GM18868 (cell line): ENCODE results near the gene MICOS13.

Experiments
- ATAC-seq: cut with Tn5 transposase; IDR thresholded peaks from one replicate; pipeline ENCODE4 v1.9.1; 2021; ENCODE audit warnings: mild to moderate bottlenecking, moderate library complexity; ENCODE audit not compliant: unreplicated experiment

MICOS13 gene

GRCh38 chr19:5671600-5671999 is 8.7 kb downstream of the MICOS13 start:
- ATAC-seq, result no peak

DNA sequence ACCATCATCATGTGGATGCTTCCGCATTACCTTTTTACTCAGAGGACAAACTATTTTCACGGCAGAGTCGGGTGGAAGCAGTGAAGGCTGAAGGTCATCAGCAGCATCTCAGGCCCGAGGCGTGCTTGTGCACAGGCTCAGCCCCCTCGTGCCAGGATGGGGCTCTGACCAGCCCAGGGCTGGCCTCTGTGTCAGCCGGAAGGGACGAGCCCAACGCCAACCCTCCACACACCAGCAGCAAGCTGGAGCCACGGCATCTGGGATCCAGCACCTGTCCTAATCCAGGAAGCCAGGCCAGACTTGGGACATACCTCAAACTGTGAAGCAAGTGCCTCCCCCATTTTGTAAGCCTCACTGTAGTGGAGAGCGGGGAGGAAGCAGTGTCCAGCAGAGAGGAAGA is 11.1 kb downstream of the MICOS13 start:
- no peak for ATAC-seq

DNA sequence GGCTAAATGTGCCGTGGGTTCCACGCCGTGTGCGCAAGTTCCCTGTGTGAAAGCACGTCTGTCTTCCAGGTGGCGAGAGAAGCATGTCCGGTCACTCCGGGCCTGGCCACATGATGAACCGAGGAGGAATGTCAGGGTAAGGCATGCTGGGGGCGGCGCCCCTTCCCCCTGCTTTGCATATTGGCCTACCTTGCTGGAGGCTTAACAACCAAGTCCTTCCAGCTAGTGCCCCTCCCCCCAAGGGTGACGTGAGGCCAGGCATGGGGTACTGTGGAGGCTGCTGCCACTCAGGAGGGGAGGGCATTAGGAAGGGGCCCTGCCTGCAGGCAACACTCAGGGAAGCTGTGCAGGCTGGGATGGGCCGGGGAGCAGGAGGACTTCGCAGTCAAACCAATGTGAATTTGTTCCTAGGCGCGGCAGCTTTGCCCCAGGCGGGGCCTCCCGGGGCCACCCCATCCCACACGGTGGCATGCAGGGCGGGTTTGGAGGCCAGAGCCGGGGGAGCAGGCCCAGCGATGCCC is 12.5 kb downstream of the MICOS13 start:
- no peak for ATAC-seq

GRCh38 chr19:5666921-5667610 is 13.2 kb downstream of the MICOS13 start:
- no peak for ATAC-seq

DNA sequence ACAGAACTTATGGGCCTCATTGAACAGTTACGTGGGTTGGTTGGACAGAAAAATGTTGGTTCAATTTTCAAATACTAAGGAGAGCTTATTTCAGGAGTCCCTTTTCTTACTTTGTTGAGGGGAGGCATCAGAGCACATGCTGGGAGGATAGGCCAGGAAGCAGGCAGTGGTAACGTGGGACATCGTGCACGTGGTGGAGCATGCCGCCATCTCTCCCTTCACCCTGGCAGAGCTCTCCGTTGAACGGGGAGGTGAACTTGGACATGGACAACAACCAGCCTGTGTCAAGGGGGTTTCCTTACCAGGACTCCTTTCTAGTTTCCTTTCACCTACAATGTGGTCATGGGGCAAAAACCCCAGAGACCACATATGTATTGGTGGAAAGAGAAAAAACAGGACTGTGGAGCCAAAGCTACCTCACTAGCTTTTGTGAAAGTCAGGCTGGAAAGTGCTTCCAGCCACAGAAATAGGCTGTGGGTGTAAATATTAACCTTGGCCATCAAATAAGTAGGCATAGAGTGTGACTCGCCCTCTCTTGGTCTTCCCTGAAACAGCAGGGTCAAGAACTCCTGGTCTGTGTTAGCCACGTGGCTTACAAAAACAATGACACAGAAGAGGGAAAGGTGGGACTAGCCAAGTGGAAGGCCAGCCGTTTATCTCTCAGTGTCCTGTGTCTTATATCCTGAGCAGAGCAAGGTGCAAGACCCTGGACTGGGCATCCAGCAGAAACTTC is 14.4 kb downstream of the MICOS13 start:
- ATAC-seq, result no peak

- ATAC-seq, result no peak
These were observed 15.8 kb downstream of the MICOS13 start for GRCh38 chr19:5664515-5664914.

GRCh38 chr19:5663904-5664303 is 16.4 kb downstream of the MICOS13 start:
- ATAC-seq, result no peak

GRCh38 chr19:5661483-5661882 is 18.8 kb downstream of the MICOS13 start:
- no peak for ATAC-seq

- ATAC-seq, result no peak
These were observed 24.9 kb downstream of the MICOS13 start for GRCh38 chr19:5655412-5655811.

DNA sequence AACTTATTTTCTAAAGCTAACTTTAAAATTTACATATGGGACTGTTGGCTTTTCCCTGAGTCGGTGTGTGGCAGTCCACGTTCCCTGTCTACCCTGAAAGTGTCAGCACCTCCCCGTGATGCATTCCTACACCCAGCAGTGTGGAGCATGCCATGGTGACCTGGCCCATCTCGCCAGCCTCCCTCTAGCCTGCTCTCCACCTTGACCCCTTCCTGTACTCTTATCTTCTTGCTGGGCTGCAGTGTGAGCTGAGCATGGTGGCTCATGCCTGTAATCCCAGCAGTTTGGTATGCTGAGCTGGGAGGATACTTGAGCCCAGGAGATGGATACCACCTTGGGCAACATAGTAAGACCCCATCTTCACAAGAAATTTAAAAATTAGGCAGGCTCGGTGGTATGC is 25.4 kb downstream of the MICOS13 start:
- no peak for ATAC-seq

GRCh38 chr19:5652261-5652660 is 28.1 kb downstream of the MICOS13 start:
- ATAC-seq, result no peak

GRCh38 chr19:5651361-5651760 is 29.0 kb downstream of the MICOS13 start:
- no peak for ATAC-seq

- no peak for ATAC-seq
These were observed 31.9 kb downstream of the MICOS13 start for GRCh38 chr19:5648464-5648863.

GRCh38 chr19:5646703-5647102 is 33.6 kb downstream of the MICOS13 start:
- ATAC-seq, result no peak

GRCh38 chr19:5645409-5645808 is 34.9 kb downstream of the MICOS13 start:
- no peak for ATAC-seq

- ATAC-seq, result no peak
These were observed 36.3 kb downstream of the MICOS13 start for GRCh38 chr19:5644037-5644436.

DNA sequence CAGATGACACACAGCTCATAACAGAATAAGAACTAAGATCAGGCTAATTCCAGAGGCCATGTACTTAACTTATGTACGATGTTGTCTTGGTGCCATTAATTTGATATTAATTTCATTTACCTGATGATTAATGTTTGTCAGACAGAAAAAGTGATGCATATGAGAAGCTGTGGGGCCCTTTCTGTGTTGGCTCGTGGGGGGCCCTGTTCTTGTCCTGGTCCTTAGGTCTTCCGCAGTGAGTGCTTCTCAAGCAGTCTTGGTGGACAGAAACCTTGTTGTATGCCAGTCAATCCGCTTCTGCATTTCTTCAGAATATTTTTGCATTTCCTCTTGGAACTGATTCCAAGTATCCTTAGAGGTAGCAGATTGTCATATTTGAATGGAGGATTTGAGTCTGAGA is 37.3 kb downstream of the MICOS13 start:
- no peak for ATAC-seq

GRCh38 chr19:5642204-5642603 is 38.1 kb downstream of the MICOS13 start:
- no peak for ATAC-seq

GRCh38 chr19:5641171-5641570 is 39.1 kb downstream of the MICOS13 start:
- no peak for ATAC-seq

- ATAC-seq, result no peak
These were observed 42.3 kb downstream of the MICOS13 start for GRCh38 chr19:5637971-5638370.

DNA sequence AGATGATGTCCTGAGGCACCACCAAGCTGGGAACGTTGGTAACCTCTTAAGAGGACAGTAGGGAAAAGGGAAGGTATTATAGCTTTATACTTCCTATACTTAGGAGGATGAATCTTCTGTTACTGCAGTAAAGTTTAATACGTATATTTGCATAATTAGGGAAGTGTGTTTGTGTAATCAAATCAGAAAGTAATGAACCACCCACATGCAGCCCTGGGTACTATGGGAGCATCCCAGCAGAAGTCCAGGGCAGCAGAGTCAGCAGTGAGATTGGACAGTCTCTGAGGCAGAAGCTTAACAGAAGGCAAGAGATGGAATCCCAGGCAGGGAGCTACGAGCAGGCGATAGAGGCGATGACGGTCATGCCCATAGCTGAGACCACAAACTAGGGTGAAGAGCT is 44.9 kb downstream of the MICOS13 start:
- no peak for ATAC-seq

DNA sequence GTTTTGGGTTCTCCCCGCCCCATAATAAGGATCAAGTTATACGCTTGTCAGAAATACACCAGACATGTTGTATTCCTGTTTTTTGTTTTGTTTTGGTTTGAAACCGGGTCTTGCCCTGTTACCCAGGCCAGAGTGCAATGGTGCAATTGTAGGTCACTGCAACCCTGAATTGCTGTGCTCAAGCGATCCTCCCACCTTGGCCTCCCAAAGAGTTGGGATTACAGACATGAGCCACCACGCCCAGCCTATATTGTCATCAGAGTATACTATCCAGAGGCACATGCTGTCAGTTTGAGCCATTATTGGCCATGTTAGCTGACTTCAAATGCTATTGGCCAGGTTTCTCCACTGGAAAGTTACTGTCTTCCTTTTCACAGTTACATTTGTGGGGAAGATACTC is 47.7 kb downstream of the MICOS13 start:
- no peak for ATAC-seq
